Stomach (tissue), 4 donors: ENCODE data around the gene DNAAF1.
"Not testable (repeated sequence)": the region's sequence is repeated elsewhere in the genome, so short reads cannot be mapped to it uniquely, and the experiment has no call there.

Experiments used
- CTCF ChIP-seq, 7 experiments: fragments of 450-650 bp in 4 of 7; fragments of 200-600 bp in 3 of 7; sonication (generic) in 3 of 7; IDR thresholded peaks; one replicate each; pipeline ENCODE4 v1.5.1; 2016 to 2019; ENCODE audit warnings: antibody characterized with exemption in 7 of 7, control low read depth in 2 of 7, mild to moderate bottlenecking in 1 of 7
- EP300 ChIP-seq: sonication (generic); formaldehyde crosslinking; IDR thresholded peaks from one replicate; pipeline ENCODE4 v1.6.1; 2017; ENCODE audit warnings: antibody characterized with exemption
- POLR2A ChIP-seq, 4 donors: fragments of 450-650 bp; IDR thresholded peaks; one replicate each; pipeline ENCODE4 v1.6.1; 2016; ENCODE audit warnings: antibody characterized with exemption in 4 of 4, control low read depth in 2 of 4, mild to moderate bottlenecking in 1 of 4, moderate library complexity in 1 of 4
- POLR2AphosphoS5 ChIP-seq, 3 donors: sonication (generic); formaldehyde crosslinking; IDR thresholded peaks; one replicate each; pipeline ENCODE4 v1.6.1; 2016; ENCODE audit warnings: antibody characterized with exemption in 3 of 3

GRCh38 chr16:84204551-84204950, 59.4 kb downstream of the DNAAF1 start:
- TF ChIP-seq CTCF (IDR thresholded peaks at IDR 0.05); POLR2A (IDR thresholded peaks at IDR 0.05); EP300; POLR2AphosphoS5 (IDR thresholded peaks at IDR 0.05): not testable (repeated sequence)
